PC-9 (cell line): ENCODE data around the gene CTDP1.

ENCODE experiments used
- EZH2 ChIP-seq: fragments of 200-600 bp; sonication (generic); IDR thresholded peaks from 2 replicates; pipeline ENCODE4 v1.8.0; 2017; ENCODE audit warnings: antibody characterized with exemption, low read depth
- TF ChIP-seq, protein P1 (sequence below): fragments of 200-600 bp; sonication (generic); conservative IDR thresholded peaks from 2 replicates; pipeline ENCODE4 v1.6.1; 2017; ENCODE audit warnings: mixed run types, antibody characterized with exemption, mild to moderate bottlenecking, moderate library complexity

GRCh38 chr18:79705272-79705671 lies 25.7 kb downstream of the CTDP1 start:
- TF ChIP-seq, protein P1, sequence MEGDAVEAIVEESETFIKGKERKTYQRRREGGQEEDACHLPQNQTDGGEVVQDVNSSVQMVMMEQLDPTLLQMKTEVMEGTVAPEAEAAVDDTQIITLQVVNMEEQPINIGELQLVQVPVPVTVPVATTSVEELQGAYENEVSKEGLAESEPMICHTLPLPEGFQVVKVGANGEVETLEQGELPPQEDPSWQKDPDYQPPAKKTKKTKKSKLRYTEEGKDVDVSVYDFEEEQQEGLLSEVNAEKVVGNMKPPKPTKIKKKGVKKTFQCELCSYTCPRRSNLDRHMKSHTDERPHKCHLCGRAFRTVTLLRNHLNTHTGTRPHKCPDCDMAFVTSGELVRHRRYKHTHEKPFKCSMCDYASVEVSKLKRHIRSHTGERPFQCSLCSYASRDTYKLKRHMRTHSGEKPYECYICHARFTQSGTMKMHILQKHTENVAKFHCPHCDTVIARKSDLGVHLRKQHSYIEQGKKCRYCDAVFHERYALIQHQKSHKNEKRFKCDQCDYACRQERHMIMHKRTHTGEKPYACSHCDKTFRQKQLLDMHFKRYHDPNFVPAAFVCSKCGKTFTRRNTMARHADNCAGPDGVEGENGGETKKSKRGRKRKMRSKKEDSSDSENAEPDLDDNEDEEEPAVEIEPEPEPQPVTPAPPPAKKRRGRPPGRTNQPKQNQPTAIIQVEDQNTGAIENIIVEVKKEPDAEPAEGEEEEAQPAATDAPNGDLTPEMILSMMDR: no peak
- TF ChIP-seq EZH2: no peak
